Measurements from ENCODE around the gene TMEM218. TPM values are rescaled to one million over a fixed set of nuclear protein-coding genes. Genes with fewer than 3 reads are reported as not detected.

Gene TMEM218
- total and polyA plus RNA-seq, 10 of the 15 experiments (the other 5 are each of a cell fraction or from before 2014, with no cell fraction given): 11.2 to 50.3 (median 28.8) TPM

DNA sequence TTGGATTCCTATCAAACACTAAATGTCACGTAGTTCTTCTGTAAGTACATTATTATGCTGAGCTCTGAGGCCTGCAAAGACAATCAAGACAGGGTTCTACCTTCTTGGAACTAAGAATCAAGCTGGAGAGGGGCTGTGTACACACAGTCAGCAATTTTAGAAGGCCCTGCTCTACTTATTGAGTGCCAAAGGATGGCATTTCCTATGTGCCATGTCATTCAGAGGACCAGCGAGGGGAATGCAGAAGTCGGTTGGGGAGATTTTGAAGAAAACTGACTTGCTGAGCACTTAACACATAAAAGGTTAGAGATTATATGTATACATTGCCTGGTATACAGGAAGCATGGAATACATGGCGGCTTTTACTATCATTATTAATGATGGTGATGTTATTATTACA lies 43.1 kb downstream of the TMEM218 start:
- CTCF ChIA-PET: interaction anchor here (2.8 to 6.6 kb wide), 2 partner anchors 23 to 42 kb away, joined by 9 to 46 read pairs; partner anchors contain the start of gene TMEM218
- 94% methylated on average over 4 of the region's 4 CpGs for WGBS (ENCODE audit: insufficient coverage, insufficient replicate concordance, low lambda C conversion rate, missing lambda C conversion rate)
- no peak for FAIRE-seq
- TF ChIP-seq, protein P1, sequence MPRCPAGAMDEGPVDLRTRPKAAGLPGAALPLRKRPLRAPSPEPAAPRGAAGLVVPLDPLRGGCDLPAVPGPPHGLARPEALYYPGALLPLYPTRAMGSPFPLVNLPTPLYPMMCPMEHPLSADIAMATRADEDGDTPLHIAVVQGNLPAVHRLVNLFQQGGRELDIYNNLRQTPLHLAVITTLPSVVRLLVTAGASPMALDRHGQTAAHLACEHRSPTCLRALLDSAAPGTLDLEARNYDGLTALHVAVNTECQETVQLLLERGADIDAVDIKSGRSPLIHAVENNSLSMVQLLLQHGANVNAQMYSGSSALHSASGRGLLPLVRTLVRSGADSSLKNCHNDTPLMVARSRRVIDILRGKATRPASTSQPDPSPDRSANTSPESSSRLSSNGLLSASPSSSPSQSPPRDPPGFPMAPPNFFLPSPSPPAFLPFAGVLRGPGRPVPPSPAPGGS (IDR thresholded peaks at IDR 0.05; ENCODE audit: borderline replicate concordance, insufficient read depth, low read depth, low read length, poor library complexity, severe bottlenecking): no peak
- TF ChIP-seq CBX3 (IDR thresholded peaks at IDR 0.05; ENCODE audit: borderline replicate concordance, low read depth): no peak
- TF ChIP-seq BHLHE40 (IDR thresholded peaks at IDR 0.05; ENCODE audit: borderline replicate concordance in 1 of 2, low read depth in 2 of 2, low read length in 1 of 2): no peak
- TF ChIP-seq, protein P2, sequence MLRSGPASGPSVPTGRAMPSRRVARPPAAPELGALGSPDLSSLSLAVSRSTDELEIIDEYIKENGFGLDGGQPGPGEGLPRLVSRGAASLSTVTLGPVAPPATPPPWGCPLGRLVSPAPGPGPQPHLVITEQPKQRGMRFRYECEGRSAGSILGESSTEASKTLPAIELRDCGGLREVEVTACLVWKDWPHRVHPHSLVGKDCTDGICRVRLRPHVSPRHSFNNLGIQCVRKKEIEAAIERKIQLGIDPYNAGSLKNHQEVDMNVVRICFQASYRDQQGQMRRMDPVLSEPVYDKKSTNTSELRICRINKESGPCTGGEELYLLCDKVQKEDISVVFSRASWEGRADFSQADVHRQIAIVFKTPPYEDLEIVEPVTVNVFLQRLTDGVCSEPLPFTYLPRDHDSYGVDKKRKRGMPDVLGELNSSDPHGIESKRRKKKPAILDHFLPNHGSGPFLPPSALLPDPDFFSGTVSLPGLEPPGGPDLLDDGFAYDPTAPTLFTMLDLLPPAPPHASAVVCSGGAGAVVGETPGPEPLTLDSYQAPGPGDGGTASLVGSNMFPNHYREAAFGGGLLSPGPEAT (IDR thresholded peaks at IDR 0.05; ENCODE audit: low read depth): no peak
- TF ChIP-seq, protein P3, sequence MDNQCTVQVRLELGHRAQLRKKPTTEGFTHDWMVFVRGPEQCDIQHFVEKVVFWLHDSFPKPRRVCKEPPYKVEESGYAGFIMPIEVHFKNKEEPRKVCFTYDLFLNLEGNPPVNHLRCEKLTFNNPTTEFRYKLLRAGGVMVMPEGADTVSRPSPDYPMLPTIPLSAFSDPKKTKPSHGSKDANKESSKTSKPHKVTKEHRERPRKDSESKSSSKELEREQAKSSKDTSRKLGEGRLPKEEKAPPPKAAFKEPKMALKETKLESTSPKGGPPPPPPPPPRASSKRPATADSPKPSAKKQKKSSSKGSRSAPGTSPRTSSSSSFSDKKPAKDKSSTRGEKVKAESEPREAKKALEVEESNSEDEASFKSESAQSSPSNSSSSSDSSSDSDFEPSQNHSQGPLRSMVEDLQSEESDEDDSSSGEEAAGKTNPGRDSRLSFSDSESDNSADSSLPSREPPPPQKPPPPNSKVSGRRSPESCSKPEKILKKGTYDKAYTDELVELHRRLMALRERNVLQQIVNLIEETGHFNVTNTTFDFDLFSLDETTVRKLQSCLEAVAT (IDR thresholded peaks at IDR 0.05): no peak
- TF ChIP-seq ZNF207 (IDR thresholded peaks at IDR 0.05; ENCODE audit: borderline replicate concordance): no peak
- TF ChIP-seq, protein P4, sequence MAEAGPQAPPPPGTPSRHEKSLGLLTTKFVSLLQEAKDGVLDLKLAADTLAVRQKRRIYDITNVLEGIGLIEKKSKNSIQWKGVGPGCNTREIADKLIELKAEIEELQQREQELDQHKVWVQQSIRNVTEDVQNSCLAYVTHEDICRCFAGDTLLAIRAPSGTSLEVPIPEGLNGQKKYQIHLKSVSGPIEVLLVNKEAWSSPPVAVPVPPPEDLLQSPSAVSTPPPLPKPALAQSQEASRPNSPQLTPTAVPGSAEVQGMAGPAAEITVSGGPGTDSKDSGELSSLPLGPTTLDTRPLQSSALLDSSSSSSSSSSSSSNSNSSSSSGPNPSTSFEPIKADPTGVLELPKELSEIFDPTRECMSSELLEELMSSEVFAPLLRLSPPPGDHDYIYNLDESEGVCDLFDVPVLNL (IDR thresholded peaks at IDR 0.05; ENCODE audit: low read depth, low read length): no peak
- TF ChIP-seq, protein P5, sequence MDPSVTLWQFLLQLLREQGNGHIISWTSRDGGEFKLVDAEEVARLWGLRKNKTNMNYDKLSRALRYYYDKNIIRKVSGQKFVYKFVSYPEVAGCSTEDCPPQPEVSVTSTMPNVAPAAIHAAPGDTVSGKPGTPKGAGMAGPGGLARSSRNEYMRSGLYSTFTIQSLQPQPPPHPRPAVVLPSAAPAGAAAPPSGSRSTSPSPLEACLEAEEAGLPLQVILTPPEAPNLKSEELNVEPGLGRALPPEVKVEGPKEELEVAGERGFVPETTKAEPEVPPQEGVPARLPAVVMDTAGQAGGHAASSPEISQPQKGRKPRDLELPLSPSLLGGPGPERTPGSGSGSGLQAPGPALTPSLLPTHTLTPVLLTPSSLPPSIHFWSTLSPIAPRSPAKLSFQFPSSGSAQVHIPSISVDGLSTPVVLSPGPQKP (IDR thresholded peaks at IDR 0.05; ENCODE audit: low read depth, low read length): no peak
- TF ChIP-seq MYC (IDR thresholded peaks at IDR 0.05; ENCODE audit: insufficient read depth, insufficient read length, insufficient replicate concordance, low read length, severe bottlenecking): no peak
- TF ChIP-seq CEBPZ (IDR thresholded peaks at IDR 0.05; ENCODE audit: low read depth, low read length): no peak
- TF ChIP-seq ZNF622 (IDR thresholded peaks at IDR 0.05): no peak

More for the DNA sequence above, 43.1 kb downstream of the TMEM218 start:
- H3K27me3 ChIP-seq (replicated peaks in 1 of 2; ENCODE audit: control insufficient read depth in 2 of 2, insufficient read depth in 2 of 2, low read length in 1 of 2): no peaks in the 10 kb centered on the region
- H3K27ac ChIP-seq (ENCODE audit: control insufficient read depth, insufficient read depth): no peak overlapping the region
- POLR2A ChIA-PET: no interaction called here
- H3K4me1 ChIP-seq (ENCODE audit: control insufficient read depth, insufficient read depth, low read length): peaks cover 34% of the 10 kb centered on the region
- RAD21 ChIA-PET (ENCODE audit: unreplicated experiment): no interaction called here
- H4K20me1 ChIP-seq (ENCODE audit: control insufficient read depth, insufficient read depth): no peaks in the 10 kb centered on the region
- no peak for DNase-seq (ENCODE audit: low read depth, low spot score)
- H3K4me2 ChIP-seq (ENCODE audit: control insufficient read depth, insufficient read depth): no peak overlapping the region
- SMC1A ChIA-PET (ENCODE audit: uncharacterized antibody, unreplicated experiment): interaction anchor here (0.6 to 1.4 kb wide), 4 partner anchors 23 to 115 kb away, joined by 3 to 5 read pairs (median 4); partner anchors contain the start of gene CCDC15
- H3K4me3 ChIP-seq: no peak overlapping the region
- no peaks in the 10 kb centered on the region for H3K9me3 ChIP-seq (replicated peaks; ENCODE audit: control insufficient read depth, insufficient read depth, low read length)
- no peaks in the 10 kb centered on the region for H3K79me2 ChIP-seq (ENCODE audit: control insufficient read depth, insufficient read depth, low read length)
- no peak overlapping the region for H2AFZ ChIP-seq (ENCODE audit: control insufficient read depth, low read depth, low read length)
- intact Hi-C loops (cut with micrococcal nuclease; ENCODE audit: unreplicated experiment): no loop called here
- no TSS peak for BruUV-seq (replicated peaks)
- H3K36me3 ChIP-seq (ENCODE audit: control insufficient read depth in 2 of 2, insufficient read depth in 2 of 2, low read length in 1 of 2): no peaks in the 10 kb centered on the region
- ATAC-seq: no peak
- no peak overlapping the region for H3K9ac ChIP-seq (ENCODE audit: control insufficient read depth, insufficient read depth, low read length)
- in situ Hi-C loops (cut with MboI): no loop called here
